Testis (tissue), 3 donors: ENCODE results near the gene CD58. TPM values are rescaled to one million over a fixed set of nuclear protein-coding genes. Genes with fewer than 3 reads are reported as not detected.

Experiments
- DNase-seq: peaks from one replicate; pipeline ENCODE4 v3.0.0-alpha.2; 2019
- H3K27ac ChIP-seq, 2 donors: fragments of 200-600 bp; sonication (generic); one replicate each; pipeline ENCODE4 v1.5.1; 2019
- H3K27me3 ChIP-seq: fragments of 200-600 bp; sonication (generic); one replicate; pipeline ENCODE4 v1.5.1; 2019
- H3K36me3 ChIP-seq: fragments of 200-600 bp; sonication (generic); one replicate; pipeline ENCODE4 v1.5.1; 2017; ENCODE audit warnings: low read depth; ENCODE audit errors: missing control alignments
- H3K4me1 ChIP-seq: fragments of 200-600 bp; sonication (generic); one replicate; pipeline ENCODE4 v1.5.1; 2019
- H3K4me3 ChIP-seq, 2 donors: fragments of 200-600 bp; sonication (generic); one replicate each; pipeline ENCODE4 v1.5.1; 2017 to 2019
- H3K9me3 ChIP-seq: fragments of 200-600 bp; sonication (generic); one replicate; pipeline ENCODE4 v1.5.1; 2017
- CTCF ChIP-seq, 3 experiments: fragments of 450-650 bp in 2 of 3; fragments of 200-600 bp in 1 of 3; sonication (generic) in 1 of 3; IDR thresholded peaks; one replicate each; pipeline ENCODE4 v1.5.1; 2016 to 2019; ENCODE audit warnings: antibody characterized with exemption in 3 of 3, mild to moderate bottlenecking in 2 of 3, moderate library complexity in 1 of 3
- POLR2A ChIP-seq: fragments of 450-650 bp; IDR thresholded peaks from one replicate; pipeline ENCODE4 v1.6.1; 2017; ENCODE audit warnings: antibody characterized with exemption, mild to moderate bottlenecking, moderate library complexity
- WGBS, 2 donors: methylation state at CpG; one replicate each; pipeline ENCODE4 v1.1.5; 2018; 5-methylcytosine and 5-hydroxymethylcytosine counted together
- intact Hi-C: fragments of 100-400 bp; cut with DNase I; formaldehyde crosslinking; loops from one replicate; pipeline ENCODE4 v1.15.1; 2023; ENCODE audit warnings: low total_unique reads
- polyA plus RNA-seq: library from polyadenylated mRNA; stranded (reverse); fragments of 350-450 nt; fragmentation: Illumina TruSeq; extraction: RNeasy Lipid Tissue Mini Kit (QIAGEN cat#74804); gene quantifications from one replicate; pipeline ENCODE4 v1.2.3, GENCODE V29; 2014; ENCODE audit warnings: low read depth, low replicate concordance; ENCODE audit not compliant: insufficient read depth
- total RNA-seq, 2 donors: library from RNA; depleted of rRNA; stranded (reverse); fragments of >200 nt; gene quantifications; one replicate each; pipeline ENCODE4 v1.2.3, GENCODE V29; 2016

CD58 gene
- total and polyA plus RNA-seq, 3 donors from 2014 or later: 11.4 to 15.0 (median 14.9) TPM

DNA sequence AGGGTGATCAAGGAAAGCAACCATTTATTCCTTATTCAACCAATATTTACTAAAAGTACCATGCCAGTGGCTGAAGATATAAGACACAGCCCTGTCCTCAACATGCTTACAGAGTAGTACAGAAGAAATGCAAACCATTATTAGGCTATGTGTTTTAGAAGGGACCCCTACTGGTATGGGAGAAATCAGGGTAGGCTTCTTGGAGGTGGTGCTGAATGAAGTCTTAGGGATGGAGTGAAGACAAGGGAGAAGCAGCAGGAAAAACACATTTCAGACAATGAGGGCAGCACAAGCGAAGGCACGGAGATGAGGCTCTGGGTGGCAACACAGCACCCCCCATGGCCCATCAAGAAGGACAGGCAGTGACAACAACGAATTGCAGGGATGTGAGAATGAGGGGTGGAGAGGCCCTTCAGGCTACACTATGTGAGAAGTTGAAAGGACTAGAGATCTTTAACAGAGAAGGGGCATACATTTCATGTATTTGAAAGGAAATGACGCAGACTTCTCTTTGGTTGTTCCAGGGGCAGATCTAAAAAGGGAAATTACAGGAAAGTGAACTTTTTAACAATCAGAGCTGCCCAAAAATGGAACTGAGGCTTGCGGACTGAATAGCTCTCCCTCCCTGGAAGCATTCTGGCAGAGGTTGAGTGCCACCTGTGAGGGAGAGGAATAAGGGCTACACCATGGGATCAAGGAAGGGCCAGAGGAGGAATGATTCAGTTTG, 16.8 kb upstream of the CD58 start:
- no peak overlapping the region for H3K27ac ChIP-seq
- intact Hi-C loops: no loop called here

DNA sequence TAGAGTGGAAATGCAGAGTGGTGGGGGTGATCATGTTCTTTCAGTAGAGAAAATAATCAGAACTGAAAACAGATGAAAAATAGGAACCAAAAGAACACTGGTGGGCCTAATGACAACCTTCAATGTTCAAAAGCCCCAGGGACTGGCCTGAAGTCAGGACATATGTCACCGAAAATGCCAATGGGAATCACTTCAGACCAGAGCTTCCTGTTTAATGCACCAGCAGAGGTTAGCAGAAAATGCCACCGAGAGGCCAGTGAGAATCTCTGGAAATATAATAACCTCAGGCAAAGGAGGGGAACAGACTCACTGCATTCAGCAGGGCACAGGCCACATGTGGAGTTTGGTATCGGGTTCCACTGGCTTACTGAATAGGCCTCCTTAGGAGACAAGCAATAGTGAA, 15.9 kb upstream of the CD58 start:
- no peak overlapping the region for H3K27ac ChIP-seq
- H3K9me3 ChIP-seq: no peaks in the 10 kb centered on the region
- H3K4me1 ChIP-seq: no peaks in the 10 kb centered on the region
- intact Hi-C loops: no loop called here
- DNase-seq: no peak
- WGBS, 2 donors: 76 to 80% methylated on average over 3 of the region's 3 CpGs
- H3K36me3 ChIP-seq: no peaks in the 10 kb centered on the region
- no peak for TF ChIP-seq POLR2A
- no peak for TF ChIP-seq CTCF (IDR thresholded peaks at IDR 0.05)
- no peaks in the 10 kb centered on the region for H3K27me3 ChIP-seq
- H3K4me3 ChIP-seq: no peak overlapping the region

More for the DNA sequence above, 16.8 kb upstream of the CD58 start:
- no peaks in the 10 kb centered on the region for H3K9me3 ChIP-seq
- no peak overlapping the region for H3K4me3 ChIP-seq
- TF ChIP-seq POLR2A (no peak), CTCF (IDR thresholded peaks at IDR 0.05) (no peak)
- no peaks in the 10 kb centered on the region for H3K27me3 ChIP-seq
- WGBS, 2 donors: 79 to 92% methylated on average over 5 of the region's 5 CpGs
- DNase-seq: no peak
- no peaks in the 10 kb centered on the region for H3K36me3 ChIP-seq
- no peaks in the 10 kb centered on the region for H3K4me1 ChIP-seq

GRCh38 chr1:116585886-116586285, 15.1 kb upstream of the CD58 start:
- WGBS, 2 donors: 83 to 96% methylated on average over 1 of the region's 1 CpG
- no peaks in the 10 kb centered on the region for H3K36me3 ChIP-seq
- no peaks in the 10 kb centered on the region for H3K9me3 ChIP-seq
- no peaks in the 10 kb centered on the region for H3K27me3 ChIP-seq
- intact Hi-C loops: no loop called here
- no peak for DNase-seq
- no peak overlapping the region for H3K27ac ChIP-seq
- TF ChIP-seq POLR2A: no peak
- TF ChIP-seq CTCF (IDR thresholded peaks at IDR 0.05): no peak
- no peak overlapping the region for H3K4me3 ChIP-seq
- no peaks in the 10 kb centered on the region for H3K4me1 ChIP-seq

GRCh38 chr1:116581323-116581885, 10.6 kb upstream of the CD58 start:
- 89 to 94% methylated on average over 2 to 3 of the region's 3 CpGs for WGBS, 2 donors
- no peak for TF ChIP-seq POLR2A
- TF ChIP-seq CTCF (IDR thresholded peaks at IDR 0.05): no peak
- Histone ChIP-seq H3K27me3 (no peaks in the 10 kb centered on the region), H3K9me3 (no peaks in the 10 kb centered on the region), H3K4me3 (no peak overlapping the region), H3K36me3 (no peaks in the 10 kb centered on the region), H3K4me1 (no peaks in the 10 kb centered on the region), H3K27ac (no peak overlapping the region)
- intact Hi-C loops: no loop called here
- no peak for DNase-seq
